Brain microvascular endothelial cell (primary cell): Measurements from ENCODE around the gene ADGRD1.

Experiments used
- DNase-seq: peaks from one replicate; pipeline ENCODE4 v3.0.0-alpha.2; 2020
- H3K27ac ChIP-seq: fragments of 250-450 bp; sonication (Bioruptor Pico); 2 replicates; pipeline ENCODE4 v1.5.1; 2020; ENCODE audit warnings: mild to moderate bottlenecking, moderate library complexity
- H3K27me3 ChIP-seq: fragments of 250-450 bp; sonication (Bioruptor Pico); replicated peaks from 2 replicates; pipeline ENCODE4 v1.5.1; 2020; ENCODE audit warnings: mild to moderate bottlenecking
- H3K36me3 ChIP-seq: fragments of 250-450 bp; sonication (Bioruptor Pico); replicated peaks from 2 replicates; pipeline ENCODE4 v1.5.1; 2020; ENCODE audit warnings: mild to moderate bottlenecking
- H3K4me3 ChIP-seq: 2 replicates; pipeline ENCODE4 v1.5.1; 2011; ENCODE audit warnings: low read depth, mild to moderate bottlenecking, control low read depth, low read length, moderate library complexity
- in situ Hi-C: cut with HindIII; loops from 2 replicates; pipeline ENCODE4 v1.10.0; 2017; ENCODE audit warnings: low sequenced_read_pairs, low pct_ligation_motif_present
- TF ChIP-seq, protein P1 (sequence below): IDR thresholded peaks from 2 replicates; pipeline ENCODE4 v1.5.1; 2011; ENCODE audit warnings: low read depth, mild to moderate bottlenecking, moderate library complexity, low read length, control low read depth, inconsistent platforms; ENCODE audit errors: missing control alignments

Gene ADGRD1

DNA sequence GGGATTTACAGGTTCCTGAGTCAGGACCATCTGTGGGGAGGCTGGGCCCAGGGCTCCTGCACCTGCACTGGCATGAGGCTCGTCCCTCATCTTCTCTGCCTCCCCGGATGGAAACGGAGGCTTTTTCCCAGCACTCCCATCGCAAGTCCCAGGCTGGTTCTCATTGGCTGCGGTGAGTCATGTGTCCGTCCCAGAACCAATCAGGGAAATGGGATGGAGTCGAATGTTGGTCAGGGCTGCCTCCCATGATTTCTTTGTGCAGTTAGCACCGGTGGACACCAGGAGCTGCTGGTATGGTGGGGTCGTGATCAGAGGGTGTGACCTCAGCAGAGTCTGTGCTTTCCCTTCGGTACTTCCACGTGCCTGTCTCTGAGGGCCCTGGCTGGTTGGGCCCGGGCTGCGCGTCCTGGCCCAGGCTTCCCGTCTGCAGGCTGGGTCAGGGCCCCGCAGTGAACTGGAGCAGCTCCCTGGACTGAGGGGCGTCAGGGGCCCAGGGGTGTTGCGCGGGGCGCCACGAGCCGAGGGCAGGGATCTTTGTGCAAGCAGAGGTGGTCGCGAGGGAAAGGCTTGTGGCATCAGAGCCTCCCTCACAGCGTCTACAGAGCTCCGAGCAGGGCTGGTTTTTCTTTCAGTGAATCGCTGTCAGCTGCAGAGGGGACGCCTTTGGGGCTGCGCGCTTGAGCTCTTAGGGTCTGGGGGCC, 168.1 kb downstream of the ADGRD1 start:
- no peak for DNase-seq
- in situ Hi-C loops = no loop called here

DNA sequence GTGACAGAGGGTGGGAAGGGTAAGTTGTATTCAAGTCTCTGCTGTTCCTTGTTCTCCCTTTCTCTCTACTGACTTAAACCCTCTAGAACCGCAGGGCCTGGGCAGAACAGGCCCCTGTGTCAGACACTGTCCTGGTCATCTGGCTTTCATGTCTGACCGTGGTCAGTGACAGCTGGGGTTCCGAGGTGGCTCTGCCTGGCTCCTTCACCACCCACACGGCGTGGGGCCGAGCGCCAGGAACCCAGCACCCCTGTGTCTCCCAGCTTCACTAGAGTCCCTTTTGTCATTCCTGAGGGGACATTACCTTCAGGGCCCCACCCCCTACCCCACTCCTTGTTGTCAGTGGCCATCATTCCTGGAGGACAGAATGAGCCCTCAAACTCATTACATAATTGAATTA, 168.9 kb downstream of the ADGRD1 start:
- DNase-seq = no peak
- in situ Hi-C loops = no loop called here
- Histone ChIP-seq H3K4me3 (no peak overlapping the region), H3K27me3 (no peaks in the 10 kb centered on the region), H3K27ac (no peak overlapping the region), H3K36me3 (no peaks in the 10 kb centered on the region)
- TF ChIP-seq, protein P1, sequence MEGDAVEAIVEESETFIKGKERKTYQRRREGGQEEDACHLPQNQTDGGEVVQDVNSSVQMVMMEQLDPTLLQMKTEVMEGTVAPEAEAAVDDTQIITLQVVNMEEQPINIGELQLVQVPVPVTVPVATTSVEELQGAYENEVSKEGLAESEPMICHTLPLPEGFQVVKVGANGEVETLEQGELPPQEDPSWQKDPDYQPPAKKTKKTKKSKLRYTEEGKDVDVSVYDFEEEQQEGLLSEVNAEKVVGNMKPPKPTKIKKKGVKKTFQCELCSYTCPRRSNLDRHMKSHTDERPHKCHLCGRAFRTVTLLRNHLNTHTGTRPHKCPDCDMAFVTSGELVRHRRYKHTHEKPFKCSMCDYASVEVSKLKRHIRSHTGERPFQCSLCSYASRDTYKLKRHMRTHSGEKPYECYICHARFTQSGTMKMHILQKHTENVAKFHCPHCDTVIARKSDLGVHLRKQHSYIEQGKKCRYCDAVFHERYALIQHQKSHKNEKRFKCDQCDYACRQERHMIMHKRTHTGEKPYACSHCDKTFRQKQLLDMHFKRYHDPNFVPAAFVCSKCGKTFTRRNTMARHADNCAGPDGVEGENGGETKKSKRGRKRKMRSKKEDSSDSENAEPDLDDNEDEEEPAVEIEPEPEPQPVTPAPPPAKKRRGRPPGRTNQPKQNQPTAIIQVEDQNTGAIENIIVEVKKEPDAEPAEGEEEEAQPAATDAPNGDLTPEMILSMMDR = no peak

More for the DNA sequence above, 168.1 kb downstream of the ADGRD1 start:
- TF ChIP-seq, protein P1 = no peak
- H3K27ac ChIP-seq = no peak overlapping the region
- no peaks in the 10 kb centered on the region for H3K36me3 ChIP-seq
- no peaks in the 10 kb centered on the region for H3K27me3 ChIP-seq
- no peak overlapping the region for H3K4me3 ChIP-seq

DNA sequence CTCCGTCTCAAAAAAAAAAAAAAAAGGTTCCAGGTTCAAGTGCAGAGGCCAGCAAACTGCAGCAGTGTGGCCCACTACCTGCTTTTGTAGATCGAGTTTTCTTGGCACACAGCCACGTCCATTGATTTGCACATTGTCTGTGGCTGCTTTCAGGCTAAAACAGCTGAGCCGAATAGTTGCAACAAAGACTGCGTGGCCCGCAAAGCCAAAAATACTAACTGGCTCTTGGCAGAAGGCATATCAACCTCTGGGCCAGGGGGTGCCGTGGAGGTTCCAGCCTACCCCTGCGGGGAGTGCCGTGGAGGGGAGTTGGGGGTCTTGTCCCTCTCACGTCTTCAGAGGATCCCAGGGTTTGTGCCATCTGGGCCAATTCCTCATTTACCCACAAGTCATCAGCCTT, 170.1 kb downstream of the ADGRD1 start:
- Histone ChIP-seq H3K36me3 (no peaks in the 10 kb centered on the region), H3K27ac (no peak overlapping the region), H3K27me3 (no peaks in the 10 kb centered on the region), H3K4me3 (no peak overlapping the region)
- in situ Hi-C loops = no loop called here
- TF ChIP-seq, protein P1 = no peak
- no peak for DNase-seq

DNA sequence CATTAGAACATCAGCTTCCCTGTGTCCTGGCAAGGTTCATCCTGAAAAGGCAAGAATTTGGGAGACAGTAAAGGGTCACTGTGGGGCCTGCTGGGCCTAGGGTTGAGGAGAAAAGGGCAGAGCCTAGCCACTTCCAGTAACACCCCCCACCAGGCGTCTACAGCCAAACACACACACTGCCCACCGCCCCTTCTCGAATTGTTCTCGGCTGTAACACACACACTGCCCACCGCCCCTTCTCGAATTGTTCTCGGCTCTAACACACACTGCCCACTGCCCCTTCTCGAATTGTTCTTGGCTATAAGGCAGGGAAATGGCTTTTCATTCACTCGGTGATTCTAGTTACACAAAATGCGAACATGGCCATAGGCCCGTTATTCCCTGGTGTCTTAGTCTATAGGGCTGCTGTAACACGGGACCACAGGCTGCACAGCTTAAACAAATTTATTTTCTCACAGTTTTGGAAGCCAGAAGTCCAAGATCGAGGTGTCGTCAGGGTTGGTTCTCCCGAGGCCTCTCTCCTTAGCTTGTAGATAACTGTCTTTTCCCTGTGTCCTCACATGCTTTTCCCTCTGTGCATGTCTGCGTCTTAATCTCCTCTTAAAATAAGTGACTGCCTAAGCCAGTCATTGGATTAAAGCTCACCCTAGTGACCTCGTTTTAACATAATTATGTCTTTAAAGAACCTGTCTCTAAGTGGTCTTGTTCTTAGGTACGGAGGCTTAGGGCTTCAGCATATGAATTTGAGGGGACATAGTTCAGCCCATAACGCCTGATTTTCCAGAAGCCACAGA, 171.0 kb downstream of the ADGRD1 start:
- H3K36me3 ChIP-seq = no peaks in the 10 kb centered on the region
- H3K27ac ChIP-seq = no peak overlapping the region
- no peak for DNase-seq
- no peaks in the 10 kb centered on the region for H3K27me3 ChIP-seq
- in situ Hi-C loops = no loop called here
- TF ChIP-seq, protein P1 = no peak
- H3K4me3 ChIP-seq = no peak overlapping the region

DNA sequence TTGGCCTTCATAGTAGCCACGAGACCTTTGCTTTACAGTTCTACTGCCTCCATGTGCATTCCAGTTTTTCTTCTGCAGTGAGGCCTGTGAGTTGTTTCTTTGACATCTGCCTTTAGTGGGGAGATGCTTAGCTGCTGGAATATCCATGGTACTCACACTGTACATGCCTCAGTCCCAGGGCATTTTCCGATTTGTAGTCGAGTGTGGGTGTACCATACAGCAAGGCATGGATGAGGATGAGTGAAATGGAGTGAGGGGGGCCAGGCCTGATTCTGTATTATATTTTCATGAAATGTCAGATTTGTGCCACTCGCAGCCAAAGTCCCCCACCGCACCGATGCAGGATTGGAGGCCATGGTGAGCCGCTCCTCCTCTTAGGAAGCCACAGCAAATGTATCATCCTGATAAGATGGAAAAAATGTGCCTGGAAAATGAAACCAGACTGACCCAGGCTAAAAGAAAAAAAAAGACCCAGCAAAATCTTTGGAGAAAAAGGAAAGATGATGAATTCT, 173.0 kb downstream of the ADGRD1 start:
- Histone ChIP-seq H3K27me3 (no peaks in the 10 kb centered on the region), H3K27ac (no peak overlapping the region), H3K4me3 (no peak overlapping the region), H3K36me3 (no peaks in the 10 kb centered on the region)
- TF ChIP-seq, protein P1 = no peak
- in situ Hi-C loops = no loop called here
- no peak for DNase-seq
